CD4-positive, alpha-beta T cell treated with Interleukin-1 beta for 1 hour (primary cell): Measurements from ENCODE around the gene MYLK3.
"Not testable (repeated sequence)": the region's sequence is repeated elsewhere in the genome, so short reads cannot be mapped to it uniquely, and the experiment has no call there.

Experiments used
- DNase-seq, 2 donors: peaks; one replicate each; pipeline ENCODE4 v3.0.0-alpha.2; 2020 to 2022

MYLK3 gene

GRCh38 chr16:46688654-46689364, 59.3 kb downstream of the MYLK3 start, which contains the start of gene VPS35:
TSS of gene VPS35 (minus strand) at chr16:46689178. CDS start at chr16:46689133, 45 bp downstream.
- DNase-seq = peak; percentile 99

- DNase-seq = peak in 1 of 2 donors; percentile 68
These were observed 60.0 kb downstream of the MYLK3 start for GRCh38 chr16:46688101-46688653.

GRCh38 chr16:46687486-46687885, 60.7 kb downstream of the MYLK3 start:
- DNase-seq = no peak

- DNase-seq = no peak
These were observed 61.2 kb downstream of the MYLK3 start for GRCh38 chr16:46686815-46687473.

GRCh38 chr16:46681867-46682266, 66.3 kb downstream of the MYLK3 start:
- DNase-seq = not testable (repeated sequence)

GRCh38 chr16:46677943-46678342, 70.2 kb downstream of the MYLK3 start:
- not testable (repeated sequence) for DNase-seq

GRCh38 chr16:46673320-46674013, 74.7 kb downstream of the MYLK3 start:
- DNase-seq = peak; percentile 51 to 58

GRCh38 chr16:46662123-46662522, 86.0 kb downstream of the MYLK3 start:
- DNase-seq = no peak

- peak; percentile 23 to 72 for DNase-seq
These were observed 89.2 kb downstream of the MYLK3 start for GRCh38 chr16:46658925-46659324.
